ENCODE measurements around the gene LRRC26. TPM values are rescaled to one million over a fixed set of nuclear protein-coding genes. Genes with fewer than 3 reads are reported as not detected.

LRRC26 gene
- total and polyA plus RNA-seq, 2 experiments from 2014 or later = 2.3 TPM; not detected in 1

GRCh38 chr9:137189297-137190295 lies 19.7 kb upstream of the LRRC26 start:
- no peaks in the 10 kb centered on the region for H3K9me3 ChIP-seq (ENCODE audit: low read depth)
- DNase-seq (ENCODE audit: low read depth in 1 of 2, low spot score in 1 of 2) = no peak
- peak overlapping the region; percentile 96 for H3K27ac ChIP-seq
- H3K36me3 ChIP-seq = peaks cover 7% of the 10 kb centered on the region
- no peak for TF ChIP-seq CTCF (IDR thresholded peaks at IDR 0.05; ENCODE audit: low read depth, low read length)
- no peaks in the 10 kb centered on the region for H3K27me3 ChIP-seq
- H3K4me1 ChIP-seq (ENCODE audit: low read depth) = peaks cover 18% of the 10 kb centered on the region
- peak overlapping the region; percentile 82 for H3K4me3 ChIP-seq

DNA sequence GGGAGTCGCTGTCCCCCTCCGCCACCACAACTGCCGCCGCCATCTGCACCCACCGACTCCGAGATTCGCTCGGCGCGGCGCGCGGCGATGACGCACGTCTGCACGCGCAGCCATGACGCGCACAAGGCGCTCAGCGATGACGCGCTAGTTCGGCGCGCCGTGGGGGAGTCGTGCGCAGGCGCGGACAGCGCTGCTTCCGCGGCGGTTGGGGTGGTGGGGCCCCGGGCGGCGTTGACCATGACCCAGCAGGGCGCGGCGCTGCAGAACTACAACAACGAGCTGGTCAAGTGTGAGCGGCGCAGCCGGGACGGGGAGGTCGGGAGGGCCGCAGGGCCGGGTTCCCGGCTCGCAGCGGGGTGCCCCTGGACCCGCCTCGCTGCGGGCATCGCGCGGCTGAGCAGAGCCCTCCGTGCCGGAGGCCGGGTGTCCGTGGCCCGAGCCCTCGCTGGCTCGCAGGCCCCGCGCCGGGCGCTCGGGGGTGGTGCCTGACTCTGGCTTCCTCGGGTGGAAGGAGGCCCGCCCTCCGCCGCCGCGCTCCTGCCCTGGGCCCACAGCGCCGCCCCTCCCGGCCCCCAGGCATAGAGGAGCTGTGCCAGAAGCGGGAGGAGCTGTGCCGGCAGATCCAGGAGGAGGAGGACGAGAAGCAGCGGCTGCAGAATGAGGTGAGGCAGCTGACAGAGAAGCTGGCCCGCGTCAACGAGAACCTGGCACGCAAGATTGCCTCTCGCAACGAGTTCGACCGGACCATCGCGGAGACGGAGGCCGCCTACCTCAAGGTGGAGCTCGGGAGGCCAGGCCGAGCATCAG lies 18.8 kb upstream of the LRRC26 start, which contains the start of the genes ANAPC2 and SSNA1:
ANAPC2 (minus strand) TSS at position 71 of the 807 bp plus-strand sequence; CDS start at position 43, 28 bp downstream.
SSNA1 (plus strand) TSS at position 187 of the 807 bp plus-strand sequence; CDS start at position 238, 51 bp downstream.
- H3K9me3 ChIP-seq (ENCODE audit: low read depth) = no peaks in the 10 kb centered on the region
- peaks cover 7% of the 10 kb centered on the region for H3K36me3 ChIP-seq
- peak within 1 kb of the TSS; percentile 82 for H3K4me3 ChIP-seq
- DNase-seq (ENCODE audit: low read depth in 1 of 2, low spot score in 1 of 2) = peak; percentile 96
- H3K27me3 ChIP-seq = no peaks in the 10 kb centered on the region
- peak within 1 kb of the TSS; percentile 96 for H3K27ac ChIP-seq
- peak; percentile 50 for TF ChIP-seq CTCF (IDR thresholded peaks at IDR 0.05; ENCODE audit: low read depth, low read length)
- peaks cover 18% of the 10 kb centered on the region for H3K4me1 ChIP-seq (ENCODE audit: low read depth)

GRCh38 chr9:137188086-137188489 lies 18.2 kb upstream of the LRRC26 start:
- Histone ChIP-seq H3K36me3 (peaks cover 12% of the 10 kb centered on the region), H3K27me3 (no peaks in the 10 kb centered on the region), H3K27ac (peak overlapping the region; percentile 96), H3K9me3 (ENCODE audit: low read depth) (no peaks in the 10 kb centered on the region), H3K4me3 (peak overlapping the region; percentile 82), H3K4me1 (ENCODE audit: low read depth) (peaks cover 18% of the 10 kb centered on the region)
- no peak for TF ChIP-seq CTCF (IDR thresholded peaks at IDR 0.05; ENCODE audit: low read depth, low read length)
- no peak for DNase-seq (ENCODE audit: low read depth in 1 of 2, low spot score in 1 of 2)

DNA sequence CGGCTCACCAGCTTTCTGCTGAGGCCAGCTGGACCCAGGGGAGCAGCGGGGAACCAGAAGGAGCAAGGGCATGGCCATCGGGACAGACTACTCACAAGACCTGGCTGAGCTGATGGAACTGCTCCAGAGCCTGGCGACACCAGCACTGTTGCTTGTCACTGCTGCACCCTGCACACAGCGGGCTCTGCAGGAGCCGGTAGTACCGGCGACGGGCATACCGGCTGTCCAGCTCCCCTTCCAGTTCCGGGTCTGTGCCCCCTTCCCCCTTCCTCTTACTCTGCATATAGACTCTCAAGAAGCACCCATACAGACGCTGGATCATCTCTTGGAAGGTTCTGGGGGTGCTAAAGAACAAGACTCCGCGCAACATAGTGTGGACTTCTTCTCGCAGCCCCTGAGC lies 17.5 kb upstream of the LRRC26 start:
- no peak for DNase-seq (ENCODE audit: low read depth in 1 of 2, low spot score in 1 of 2)
- no peak overlapping the region for H3K27ac ChIP-seq
- peaks cover 18% of the 10 kb centered on the region for H3K4me1 ChIP-seq (ENCODE audit: low read depth)
- H3K4me3 ChIP-seq = peak overlapping the region; percentile 82
- no peaks in the 10 kb centered on the region for H3K9me3 ChIP-seq (ENCODE audit: low read depth)
- no peak for TF ChIP-seq CTCF (IDR thresholded peaks at IDR 0.05; ENCODE audit: low read depth, low read length)
- H3K27me3 ChIP-seq = no peaks in the 10 kb centered on the region
- peaks cover 19% of the 10 kb centered on the region for H3K36me3 ChIP-seq

- no peaks in the 10 kb centered on the region for H3K27me3 ChIP-seq
- H3K4me3 ChIP-seq = no peak overlapping the region
- TF ChIP-seq CTCF (IDR thresholded peaks at IDR 0.05; ENCODE audit: low read depth, low read length) = no peak
- H3K4me1 ChIP-seq (ENCODE audit: low read depth) = peaks cover 18% of the 10 kb centered on the region
- DNase-seq (ENCODE audit: low read depth in 1 of 2, low spot score in 1 of 2) = no peak
- H3K9me3 ChIP-seq (ENCODE audit: low read depth) = no peaks in the 10 kb centered on the region
- H3K36me3 ChIP-seq = peaks cover 16% of the 10 kb centered on the region
- no peak overlapping the region for H3K27ac ChIP-seq
These were observed 16.5 kb upstream of the LRRC26 start for GRCh38 chr9:137186385-137186784.
